HEK293 (cell line): ENCODE results near the gene PPIL3.

Source experiments
- CTCF ChIA-PET: fragments of 350-600 bp; formaldehyde crosslinking; extraction: SDS; loops from one replicate; lab custom pipeline; 2021; ENCODE audit warnings: antibody characterized with exemption; lab: Yijun Ruan, JAX
- POLR2A ChIA-PET: fragments of 300-600 bp; formaldehyde crosslinking; extraction: SDS; loops from one replicate; lab custom pipeline; 2020; ENCODE audit warnings: antibody characterized with exemption, inconsistent platforms; lab: Yijun Ruan, JAX
- H3K27ac ChIP-seq: fragments of 200-500 bp; sonication (Bioruptor generic); 2 replicates; pipeline ENCODE4 v1.5.1; 2014; ENCODE audit warnings: low read depth, low read length, control low read depth, inconsistent platforms; ENCODE audit errors: extremely low read depth
- H3K36me3 ChIP-seq, 2 experiments: fragments of 200-500 bp in 1 of 2; sonication (Bioruptor generic) in 1 of 2; 1 replicate in 1 of 2; 2 replicates in 1 of 2; pipeline ENCODE4 v1.5.1; 2014 to 2017; ENCODE audit warnings: inconsistent platforms in 2 of 2, low read length in 2 of 2; ENCODE audit not compliant: control insufficient read depth in 2 of 2, insufficient read depth in 1 of 2
- H3K4me1 ChIP-seq: fragments of 200-500 bp; sonication (Bioruptor generic); 2 replicates; pipeline ENCODE4 v1.5.1; 2014; ENCODE audit warnings: mild to moderate bottlenecking, low read length, inconsistent platforms; ENCODE audit not compliant: control insufficient read depth, insufficient read depth
- H3K4me3 ChIP-seq: 2 replicates; pipeline ENCODE4 v1.5.1; 2011; ENCODE audit warnings: low read depth, mild to moderate bottlenecking, control low read depth, low read length, moderate library complexity
- H3K9me3 ChIP-seq: fragments of 200-500 bp; sonication (Bioruptor generic); 2 replicates; pipeline ENCODE4 v1.5.1; 2014; ENCODE audit warnings: low read depth, low read length, inconsistent platforms; ENCODE audit not compliant: control insufficient read depth, insufficient read depth
- BCL11B ChIP-seq: fragments of 450-650 bp; formaldehyde crosslinking; IDR thresholded peaks from 2 replicates; pipeline ENCODE4 v1.5.1; 2016; ENCODE audit warnings: low read depth, missing biosample characterization, missing genetic modification characterization
- GFI1B ChIP-seq: fragments of 450-650 bp; formaldehyde crosslinking; IDR thresholded peaks from 2 replicates; pipeline ENCODE4 v1.5.1; 2016; ENCODE audit warnings: missing biosample characterization, missing genetic modification characterization
- HOXC10 ChIP-seq: sonication (generic); formaldehyde crosslinking; IDR thresholded peaks from 2 replicates; pipeline ENCODE4 v1.8.1; 2023; ENCODE audit warnings: mild to moderate bottlenecking, missing genetic modification reagents
- KLF9 ChIP-seq: fragments of 450-650 bp; formaldehyde crosslinking; IDR thresholded peaks from 2 replicates; pipeline ENCODE4 v1.5.1; 2016; ENCODE audit warnings: missing biosample characterization, missing genetic modification characterization, low read depth
- MEIS1 ChIP-seq: sonication (generic); formaldehyde crosslinking; IDR thresholded peaks from 2 replicates; pipeline ENCODE4 v1.8.1; 2022; ENCODE audit warnings: missing genetic modification reagents, mild to moderate bottlenecking, borderline replicate concordance
- OSR2 ChIP-seq: fragments of 450-650 bp; formaldehyde crosslinking; IDR thresholded peaks from 2 replicates; pipeline ENCODE4 v1.5.1; 2016; ENCODE audit warnings: missing biosample characterization, missing genetic modification characterization
- ZFP37 ChIP-seq: fragments of 450-650 bp; formaldehyde crosslinking; IDR thresholded peaks from 2 replicates; pipeline ENCODE4 v1.5.1; 2016; ENCODE audit warnings: missing biosample characterization, missing genetic modification characterization
- ZNF140 ChIP-seq: fragments of 450-650 bp; formaldehyde crosslinking; IDR thresholded peaks from 2 replicates; pipeline ENCODE4 v1.5.1; 2016; ENCODE audit warnings: missing biosample characterization, missing genetic modification characterization
- ZNF146 ChIP-seq: fragments of 450-650 bp; formaldehyde crosslinking; IDR thresholded peaks from 2 replicates; pipeline ENCODE4 v1.5.1; 2016; ENCODE audit warnings: missing biosample characterization, missing genetic modification characterization
- ZNF18 ChIP-seq: fragments of 450-650 bp; formaldehyde crosslinking; IDR thresholded peaks from 2 replicates; pipeline ENCODE4 v1.5.1; 2016; ENCODE audit warnings: missing biosample characterization, missing genetic modification characterization
- ZNF2 ChIP-seq: fragments of 450-650 bp; formaldehyde crosslinking; IDR thresholded peaks from 2 replicates; pipeline ENCODE4 v1.5.1; 2016; ENCODE audit warnings: missing biosample characterization, missing genetic modification characterization
- ZNF221 ChIP-seq: fragments of 450-650 bp; formaldehyde crosslinking; IDR thresholded peaks from 2 replicates; pipeline ENCODE4 v1.5.1; 2017; ENCODE audit warnings: missing biosample characterization, missing genetic modification characterization, borderline replicate concordance
- ZNF24 ChIP-seq: fragments of 450-650 bp; formaldehyde crosslinking; IDR thresholded peaks from 2 replicates; pipeline ENCODE4 v1.5.1; 2016; ENCODE audit warnings: missing biosample characterization, missing genetic modification characterization
- ZNF26 ChIP-seq: fragments of 450-650 bp; formaldehyde crosslinking; IDR thresholded peaks from 2 replicates; pipeline ENCODE4 v1.5.1; 2016; ENCODE audit warnings: missing biosample characterization, missing genetic modification characterization
- ZNF280D ChIP-seq: fragments of 450-650 bp; formaldehyde crosslinking; IDR thresholded peaks from 2 replicates; pipeline ENCODE4 v1.5.1; 2016; ENCODE audit warnings: missing biosample characterization, missing genetic modification characterization
- ZNF324 ChIP-seq: fragments of 450-650 bp; formaldehyde crosslinking; IDR thresholded peaks from 2 replicates; pipeline ENCODE4 v1.5.1; 2016; ENCODE audit warnings: missing biosample characterization, missing genetic modification characterization
- ZNF362 ChIP-seq: fragments of 450-650 bp; formaldehyde crosslinking; IDR thresholded peaks from 2 replicates; pipeline ENCODE4 v1.5.1; 2016; ENCODE audit warnings: missing biosample characterization, missing genetic modification characterization
- ZNF366 ChIP-seq: fragments of 450-650 bp; formaldehyde crosslinking; conservative IDR thresholded peaks from 2 replicates; pipeline ENCODE4 v1.5.1; 2016; ENCODE audit warnings: missing biosample characterization, missing genetic modification characterization
- ZNF394 ChIP-seq: fragments of 450-650 bp; formaldehyde crosslinking; IDR thresholded peaks from 2 replicates; pipeline ENCODE4 v1.5.1; 2016; ENCODE audit warnings: missing biosample characterization, missing genetic modification characterization, mild to moderate bottlenecking, moderate library complexity, borderline replicate concordance
- ZNF423 ChIP-seq: fragments of 450-650 bp; formaldehyde crosslinking; IDR thresholded peaks from 2 replicates; pipeline ENCODE4 v1.5.1; 2016; ENCODE audit warnings: missing biosample characterization, missing genetic modification characterization
- ZNF426 ChIP-seq: fragments of 450-650 bp; formaldehyde crosslinking; IDR thresholded peaks from 2 replicates; pipeline ENCODE4 v1.5.1; 2017; ENCODE audit warnings: missing biosample characterization, missing genetic modification characterization, mild to moderate bottlenecking, inconsistent platforms, moderate library complexity
- ZNF510 ChIP-seq: fragments of 450-650 bp; formaldehyde crosslinking; IDR thresholded peaks from 2 replicates; pipeline ENCODE4 v1.5.1; 2018; ENCODE audit warnings: mild to moderate bottlenecking, missing genetic modification characterization, missing biosample characterization; ENCODE audit not compliant: insufficient replicate concordance
- ZNF555 ChIP-seq: fragments of 450-650 bp; formaldehyde crosslinking; conservative IDR thresholded peaks from 2 replicates; pipeline ENCODE4 v1.5.1; 2017; ENCODE audit warnings: missing biosample characterization, mild to moderate bottlenecking, missing genetic modification characterization, inconsistent platforms
- ZNF571 ChIP-seq: fragments of 450-650 bp; formaldehyde crosslinking; IDR thresholded peaks from 2 replicates; pipeline ENCODE4 v1.5.0; 2017; ENCODE audit warnings: missing biosample characterization, missing genetic modification characterization
- ZNF600 ChIP-seq: fragments of 450-650 bp; formaldehyde crosslinking; IDR thresholded peaks from 2 replicates; pipeline ENCODE4 v1.5.1; 2016; ENCODE audit warnings: missing biosample characterization, missing genetic modification characterization
- ZNF645 ChIP-seq: fragments of 450-650 bp; formaldehyde crosslinking; IDR thresholded peaks from 2 replicates; pipeline ENCODE4; 2016; ENCODE audit warnings: missing biosample characterization, missing genetic modification characterization
- ZNF707 ChIP-seq: fragments of 450-650 bp; formaldehyde crosslinking; IDR thresholded peaks from 2 replicates; pipeline ENCODE4 v1.5.1; 2016; ENCODE audit warnings: missing biosample characterization, missing genetic modification characterization
- ZNF776 ChIP-seq: fragments of 450-650 bp; formaldehyde crosslinking; IDR thresholded peaks from 2 replicates; pipeline ENCODE4 v1.5.0; 2017; ENCODE audit warnings: missing biosample characterization, missing genetic modification characterization, borderline replicate concordance
- ZSCAN30 ChIP-seq: fragments of 450-650 bp; IDR thresholded peaks from 2 replicates; pipeline ENCODE4 v1.5.1; 2018; ENCODE audit warnings: missing biosample characterization, mild to moderate bottlenecking, missing genetic modification characterization, moderate library complexity

Gene PPIL3

GRCh38 chr2:200888704-200889625 is at the start of gene PPIL3, which contains the start of gene NIF3L1:
Gene PPIL3, minus strand, starts transcription at chr2:200889077. Its CDS starts 1,462 bp downstream, at chr2:200887615.
Gene NIF3L1, plus strand, starts transcription at chr2:200889371. Its CDS starts 2,573 bp downstream, at chr2:200891944.
- Histone ChIP-seq H3K36me3 (peaks cover 34 to 44% of the 10 kb centered on the region in 2 experiments), H3K27ac (peak within 1 kb of the TSS; percentile 91), H3K4me3 (peak within 1 kb of the TSS; percentile 79), H3K9me3 (no peaks in the 10 kb centered on the region), H3K4me1 (peaks cover 5% of the 10 kb centered on the region)
- CTCF ChIA-PET, result interaction anchor here (0.7 to 1.0 kb wide), 3 partner anchors 12 to 551 kb away, joined by 3 to 4 read pairs (median 3); no protein-coding TSS in a partner anchor
- POLR2A ChIA-PET, result interaction anchor here (0.7 to 3.6 kb wide), 16 partner anchors 9 to 294 kb away, joined by 3 to 36 read pairs (median 4); partner anchors contain the start of genes BZW1, CASP10, CFLAR and CLK1
- TF ChIP-seq ZNF24 (tag by site-specific recombination) (peak; percentile 95), ZNF324 (tag by site-specific recombination) (no peak; the same call in 1 of the 2 replicates), ZNF776 (tag by site-specific recombination) (no peak), ZNF221 (tag by site-specific recombination) (no peak), BCL11B (tag by site-specific recombination) (no peak), ZNF2 (tag by site-specific recombination) (peak; percentile 89), ZNF645 (tag by site-specific recombination) (no peak), ZNF555 (tag by site-specific recombination) (no peak), ZNF426 (tag by site-specific recombination) (no peak), GFI1B (tag by site-specific recombination) (no peak), ZNF707 (no peak), ZNF600 (tag by site-specific recombination) (peak; percentile 40), ZNF510 (tag by site-specific recombination) (no peak), ZNF280D (tag by site-specific recombination) (no peak), ZNF366 (peak; percentile 99), KLF9 (tag by site-specific recombination) (peak; percentile 24; the same call in 1 of the 2 replicates), ZNF423 (tag by site-specific recombination) (no peak), ZNF571 (tag by site-specific recombination) (no peak), ZNF140 (tag by site-specific recombination) (no peak), ZNF18 (no peak), MEIS1 (CRISPR knock-in tag) (no peak), OSR2 (tag by site-specific recombination) (no peak), ZNF394 (tag by site-specific recombination) (peak; percentile 39; the same call in 1 of the 2 replicates), ZNF146 (no peak; the same call in none of the 2 replicates), ZFP37 (tag by site-specific recombination) (peak; percentile 81), ZSCAN30 (tag by site-specific recombination) (peak; percentile 55; the same call in 1 of the 2 replicates), ZNF362 (tag by site-specific recombination) (no peak), ZNF26 (tag by site-specific recombination) (no peak), HOXC10 (CRISPR knock-in tag) (no peak)
